HS-27A (cell line): ENCODE data around the gene OR2L3.
"Not testable (repeated sequence)": the region's sequence is repeated elsewhere in the genome, so short reads cannot be mapped to it uniquely, and the experiment has no call there.

Experiments
- DNase-seq: peaks from one replicate; pipeline ENCODE4 v3.0.0-alpha.2; 2012; ENCODE audit warnings: low read depth, missing footprints

Gene OR2L3

GRCh38 chr1:248046536-248046935 lies at the start of gene OR2L3:
Gene OR2L3 (plus strand): TSS chr1:248046836. CDS start chr1:248060682, 13,846 bp downstream.
- DNase-seq = no peak

- no peak for DNase-seq
Observed at GRCh38 chr1:247998811-247999210, 47.8 kb upstream of the OR2L3 start.

- no peak for DNase-seq
Observed at GRCh38 chr1:248000169-248000568, 46.5 kb upstream of the OR2L3 start.

- no peak for DNase-seq
Observed at GRCh38 chr1:248007778-248008177, 38.9 kb upstream of the OR2L3 start.

GRCh38 chr1:248009681-248010080 lies 37.0 kb upstream of the OR2L3 start:
- DNase-seq = no peak

- DNase-seq = no peak
Observed at GRCh38 chr1:248013229-248013710, 33.4 kb upstream of the OR2L3 start, which contains the start of gene OR2L5. Gene OR2L5 (plus strand): TSS chr1:248013660. CDS start chr1:248021948, 8,288 bp downstream.

GRCh38 chr1:248015803-248016202 lies 30.8 kb upstream of the OR2L3 start:
- no peak for DNase-seq

GRCh38 chr1:248029770-248030169 lies 16.9 kb upstream of the OR2L3 start, which contains the start of gene OR2L2:
Gene OR2L2 (plus strand): TSS chr1:248030070. CDS start chr1:248038268, 8,198 bp downstream.
- no peak for DNase-seq

- no peak for DNase-seq
Observed at GRCh38 chr1:248045209-248045608, 1.4 kb upstream of the OR2L3 start.

GRCh38 chr1:248047008-248047407 lies 372 bp downstream of the OR2L3 start:
- DNase-seq = no peak

GRCh38 chr1:248054671-248055070 lies 8.0 kb downstream of the OR2L3 start:
- DNase-seq = no peak

GRCh38 chr1:248055261-248055660 lies 8.6 kb downstream of the OR2L3 start:
- no peak for DNase-seq

GRCh38 chr1:248065071-248065470 lies 18.4 kb downstream of the OR2L3 start:
- DNase-seq = no peak

GRCh38 chr1:248065604-248066003 lies 19.0 kb downstream of the OR2L3 start:
- DNase-seq = no peak

GRCh38 chr1:248083864-248084263 lies 37.2 kb downstream of the OR2L3 start:
- DNase-seq = not testable (repeated sequence)

- no peak for DNase-seq
Observed at GRCh38 chr1:248094884-248095283, 48.2 kb downstream of the OR2L3 start, which contains the start of gene OR2L13. Gene OR2L13 (plus strand): TSS chr1:248095184. CDS start chr1:248099376, 4,192 bp downstream.

- DNase-seq = no peak
Observed at GRCh38 chr1:248098529-248098928, 51.9 kb downstream of the OR2L3 start.

- DNase-seq = no peak
Observed at GRCh38 chr1:248102847-248103246, 56.2 kb downstream of the OR2L3 start.

GRCh38 chr1:248111157-248111556 lies 64.5 kb downstream of the OR2L3 start:
- no peak for DNase-seq
